Lower leg skin (tissue), 3 donors: ENCODE data around the gene MYO18B.

Source experiments
- CTCF ChIP-seq, 3 donors: fragments of 450-650 bp; IDR thresholded peaks; one replicate each; pipeline ENCODE4 v1.5.1; 2016; ENCODE audit warnings: antibody characterized with exemption in 3 of 3, mild to moderate bottlenecking in 3 of 3, moderate library complexity in 2 of 3
- POLR2A ChIP-seq, 2 donors: fragments of 450-650 bp; IDR thresholded peaks; one replicate each; pipeline ENCODE4 v1.6.1; 2016 to 2017; ENCODE audit warnings: antibody characterized with exemption in 2 of 2, mild to moderate bottlenecking in 1 of 2, moderate library complexity in 1 of 2

DNA sequence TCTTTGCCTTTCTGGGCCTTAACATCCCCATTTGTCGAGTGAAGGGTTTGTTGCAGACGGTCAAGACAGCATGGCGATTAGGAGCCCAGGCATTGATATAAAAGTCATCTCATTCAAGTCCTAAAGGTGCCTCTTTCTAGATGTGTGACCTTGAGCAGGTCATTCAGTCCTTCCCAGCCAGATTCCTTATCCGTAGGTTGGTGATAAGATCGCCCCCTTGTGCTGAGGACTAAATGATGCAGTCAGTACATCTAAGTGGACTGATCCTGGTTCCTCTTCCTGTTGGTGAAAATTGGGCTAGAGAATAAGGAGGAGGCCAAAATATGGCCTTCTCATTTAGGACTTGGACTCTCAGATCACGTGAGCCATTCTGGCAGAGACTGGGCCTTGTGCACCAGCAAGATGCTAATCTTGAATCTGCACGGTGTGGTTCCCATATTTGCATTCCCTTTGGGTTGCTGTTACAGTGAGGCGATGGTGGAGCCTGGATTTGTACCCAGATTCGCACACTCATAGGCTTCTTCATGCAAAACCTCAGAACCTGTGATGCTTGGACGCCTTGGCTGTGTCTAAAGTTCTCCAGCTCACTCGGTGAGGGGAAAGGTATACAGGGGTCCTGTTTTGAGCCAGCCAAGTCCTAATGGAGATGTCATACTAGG is 156.8 kb downstream of the MYO18B start:
- TF ChIP-seq POLR2A (IDR thresholded peaks at IDR 0.05) (no peak), CTCF (IDR thresholded peaks at IDR 0.05) (no peak)
